Mucosa of descending colon (tissue), 3 donors: ENCODE results near the gene ETV5. TPM values are rescaled to one million over a fixed set of nuclear protein-coding genes. Genes with fewer than 3 reads are reported as not detected.

Experiments used
- ATAC-seq: fragments of 200-7000 bp; cut with Tn5 transposase; one replicate; pipeline ENCODE4 v1.9.1; 2020; ENCODE audit warnings: mild to moderate bottlenecking, moderate library complexity
- DNase-seq, 3 donors: peaks; one replicate each; pipeline ENCODE4 v3.0.0-alpha.2; 2020
- H3K36me3 ChIP-seq: fragments of 200-600 bp; one replicate; pipeline ENCODE4 v1.8.0; 2021; ENCODE audit warnings: low read depth, mild to moderate bottlenecking
- H3K4me1 ChIP-seq: fragments of 200-600 bp; one replicate; pipeline ENCODE4 v1.8.0; 2021; ENCODE audit warnings: low read depth, mild to moderate bottlenecking
- H3K4me3 ChIP-seq: fragments of 200-600 bp; one replicate; pipeline ENCODE4 v1.8.0; 2021; ENCODE audit warnings: mild to moderate bottlenecking
- H3K9me3 ChIP-seq: fragments of 200-600 bp; one replicate; pipeline ENCODE4 v1.8.0; 2021; ENCODE audit warnings: mild to moderate bottlenecking
- CTCF ChIP-seq: fragments of 200-600 bp; IDR thresholded peaks from one replicate; pipeline ENCODE4 v1.8.0; 2022; ENCODE audit warnings: antibody characterized with exemption, mild to moderate bottlenecking
- intact Hi-C, 2 donors: fragments of 100-400 bp; cut with DNase I in 1 of 2; cut with micrococcal nuclease in 1 of 2; formaldehyde crosslinking; loops; one replicate each; pipeline versions ENCODE4 v1.11.0 to v1.11.1; 2022; cut with DNase I, micrococcal nuclease
- total RNA-seq, 3 donors: library from RNA; stranded (reverse); fragmentation: NEBNext Ultra II Directional in 2 of 3; extraction: Animal tissue kit (Norgen Biotek cat#: 25700) in 2 of 3; gene quantifications; one replicate each; pipeline versions ENCODE4 v1.2.1 to v1.2.4, GENCODE V29; 2021 to 2023
- donor health status: DM: no; HTN: no; CAD: no; lungs with moderate emphysema.
- donor health status: DM: no; HTN: no; CAD: no.
- donor health status: DM: no; HTN: yes; CAD: no.

The ETV5 gene
- total RNA-seq, 3 donors from 2014 or later, result 3.3 to 10.2 (median 9.2) TPM

GRCh38 chr3:186150041-186150830, 41.3 kb upstream of the ETV5 start:
- no peak overlapping the region for H3K4me3 ChIP-seq
- H3K4me1 ChIP-seq, result no peaks in the 10 kb centered on the region
- no peak for DNase-seq
- TF ChIP-seq CTCF, result no peak
- no peaks in the 10 kb centered on the region for H3K9me3 ChIP-seq
- no peak for ATAC-seq
- no peaks in the 10 kb centered on the region for H3K36me3 ChIP-seq
- intact Hi-C loops, result no loop called here

GRCh38 chr3:186149319-186149960, 40.6 kb upstream of the ETV5 start:
- H3K36me3 ChIP-seq, result no peaks in the 10 kb centered on the region
- TF ChIP-seq CTCF, result no peak
- intact Hi-C loops, result no loop called here
- H3K9me3 ChIP-seq, result no peaks in the 10 kb centered on the region
- H3K4me3 ChIP-seq, result no peak overlapping the region
- H3K4me1 ChIP-seq, result no peaks in the 10 kb centered on the region
- DNase-seq (no peak), ATAC-seq (no peak)

- intact Hi-C loops, result no loop called here
- no peaks in the 10 kb centered on the region for H3K9me3 ChIP-seq
- no peak for DNase-seq
- ATAC-seq, result no peak
- no peak overlapping the region for H3K4me3 ChIP-seq
- no peaks in the 10 kb centered on the region for H3K4me1 ChIP-seq
- no peaks in the 10 kb centered on the region for H3K36me3 ChIP-seq
- TF ChIP-seq CTCF, result no peak
Measured at GRCh38 chr3:186144257-186144656, 35.4 kb upstream of the ETV5 start.

GRCh38 chr3:186143250-186143649, 34.4 kb upstream of the ETV5 start:
- no peak for ATAC-seq
- no peak for DNase-seq
- intact Hi-C loops, result no loop called here

GRCh38 chr3:186142393-186142932, 33.6 kb upstream of the ETV5 start:
- intact Hi-C loops, result no loop called here
- Histone ChIP-seq H3K4me1 (no peaks in the 10 kb centered on the region), H3K36me3 (no peaks in the 10 kb centered on the region), H3K4me3 (no peak overlapping the region), H3K9me3 (no peaks in the 10 kb centered on the region)
- DNase-seq (no peak), ATAC-seq (no peak)
- no peak for TF ChIP-seq CTCF

More at GRCh38 chr3:186143250-186143649, 34.4 kb upstream of the ETV5 start:
- Histone ChIP-seq H3K4me3 (no peak overlapping the region), H3K36me3 (no peaks in the 10 kb centered on the region), H3K4me1 (no peaks in the 10 kb centered on the region), H3K9me3 (no peaks in the 10 kb centered on the region)
- no peak for TF ChIP-seq CTCF
